GM12874 (cell line): ENCODE measurements around the gene COL18A1.

Experiments used
- TF ChIP-seq, protein P1 (sequence below): IDR thresholded peaks from 2 replicates; pipeline ENCODE4 v1.5.1; 2011; ENCODE audit warnings: low read depth, mild to moderate bottlenecking, control low read depth, low read length, moderate library complexity; ENCODE audit not compliant: insufficient read depth

COL18A1 gene

GRCh38 chr21:45544449-45545235, 139.7 kb downstream of the COL18A1 start:
- TF ChIP-seq, protein P1, sequence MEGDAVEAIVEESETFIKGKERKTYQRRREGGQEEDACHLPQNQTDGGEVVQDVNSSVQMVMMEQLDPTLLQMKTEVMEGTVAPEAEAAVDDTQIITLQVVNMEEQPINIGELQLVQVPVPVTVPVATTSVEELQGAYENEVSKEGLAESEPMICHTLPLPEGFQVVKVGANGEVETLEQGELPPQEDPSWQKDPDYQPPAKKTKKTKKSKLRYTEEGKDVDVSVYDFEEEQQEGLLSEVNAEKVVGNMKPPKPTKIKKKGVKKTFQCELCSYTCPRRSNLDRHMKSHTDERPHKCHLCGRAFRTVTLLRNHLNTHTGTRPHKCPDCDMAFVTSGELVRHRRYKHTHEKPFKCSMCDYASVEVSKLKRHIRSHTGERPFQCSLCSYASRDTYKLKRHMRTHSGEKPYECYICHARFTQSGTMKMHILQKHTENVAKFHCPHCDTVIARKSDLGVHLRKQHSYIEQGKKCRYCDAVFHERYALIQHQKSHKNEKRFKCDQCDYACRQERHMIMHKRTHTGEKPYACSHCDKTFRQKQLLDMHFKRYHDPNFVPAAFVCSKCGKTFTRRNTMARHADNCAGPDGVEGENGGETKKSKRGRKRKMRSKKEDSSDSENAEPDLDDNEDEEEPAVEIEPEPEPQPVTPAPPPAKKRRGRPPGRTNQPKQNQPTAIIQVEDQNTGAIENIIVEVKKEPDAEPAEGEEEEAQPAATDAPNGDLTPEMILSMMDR: no peak

DNA sequence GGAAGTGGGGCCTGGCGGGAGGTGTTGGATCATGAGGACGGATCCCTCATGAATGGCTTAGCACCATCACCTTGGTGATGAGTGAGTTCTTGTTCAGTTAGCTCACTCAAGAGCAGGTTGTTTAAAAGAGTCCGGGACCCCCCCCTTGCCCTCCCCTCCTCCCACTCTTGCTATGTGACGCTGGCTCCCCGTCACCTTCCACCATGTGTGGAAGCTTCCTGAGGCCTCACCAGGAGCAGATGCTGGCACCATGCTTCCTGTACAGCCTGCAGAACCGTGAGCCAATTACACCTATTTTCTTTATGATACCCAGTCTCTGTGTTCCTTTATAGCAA, 140.2 kb downstream of the COL18A1 start:
- TF ChIP-seq, protein P1: no peak

GRCh38 chr21:45545691-45546531, 140.9 kb downstream of the COL18A1 start:
- TF ChIP-seq, protein P1: no peak

GRCh38 chr21:45546636-45547544, 141.9 kb downstream of the COL18A1 start:
- TF ChIP-seq, protein P1: no peak

DNA sequence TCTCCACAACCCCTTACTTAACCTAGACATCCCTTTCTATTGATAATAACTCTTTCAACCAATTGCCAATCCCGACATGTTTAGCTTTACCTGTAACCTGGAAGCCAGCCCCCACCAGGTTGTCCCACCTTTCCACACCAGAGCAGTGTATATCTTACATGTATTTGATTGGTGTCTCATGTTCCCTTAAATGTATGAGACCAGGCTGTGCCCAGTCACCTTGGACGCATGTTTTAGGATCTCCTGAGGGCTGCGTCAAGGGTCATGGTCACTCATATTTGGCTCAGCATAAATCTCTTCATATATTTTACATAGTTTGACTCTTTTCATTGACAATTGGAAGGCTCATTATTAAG, 142.6 kb downstream of the COL18A1 start:
- TF ChIP-seq, protein P1: no peak

DNA sequence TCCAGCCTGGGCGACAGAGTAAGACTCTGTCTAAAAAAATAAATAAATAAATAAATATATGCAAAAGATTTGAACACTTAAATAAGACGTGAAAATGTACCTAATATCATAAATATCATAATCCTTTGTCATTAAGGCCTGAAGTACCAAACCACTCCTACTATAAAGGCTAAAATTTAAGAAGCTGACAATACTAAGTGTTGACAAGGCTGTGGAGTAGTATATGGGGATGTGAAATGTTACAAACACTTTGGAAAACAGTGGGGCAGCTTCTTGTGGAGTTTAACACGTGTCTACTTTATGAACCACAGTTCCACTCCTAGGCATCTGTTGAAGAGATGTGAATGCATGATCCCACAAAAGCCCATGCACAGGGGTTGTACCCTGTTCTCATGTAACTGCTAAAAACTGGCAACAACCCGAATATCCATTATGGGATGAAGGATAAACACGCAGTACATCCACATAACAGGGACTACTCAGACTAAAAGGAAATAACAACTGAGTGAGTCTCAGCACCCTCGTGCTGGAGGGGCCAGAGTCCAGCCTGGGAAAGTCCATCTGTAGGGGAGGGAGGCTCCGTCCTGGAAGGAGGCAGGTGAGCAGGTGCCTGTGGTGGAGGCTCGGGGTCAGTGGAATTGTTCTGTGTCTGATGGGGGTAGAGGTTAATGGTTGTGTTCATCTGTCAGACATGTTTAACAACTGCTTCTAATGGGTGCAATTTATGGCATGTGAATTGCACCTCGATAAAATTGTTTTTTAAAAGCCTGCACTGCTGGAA, 143.9 kb downstream of the COL18A1 start:
- TF ChIP-seq, protein P1: no peak
